Measurements from ENCODE around the gene PCP4L1.

GRCh38 chr1:161228032-161228431 is 30.5 kb upstream of the PCP4L1 start:
- TF ChIP-seq POLR2A (IDR thresholded peaks at IDR 0.05; ENCODE audit: low read length) (no peak), GATA1 (IDR thresholded peaks at IDR 0.05; ENCODE audit: low read depth, low read length) (no peak)

All from erythroblast (primary cell).